ENCODE measurements around the gene TMEM41A.
A peak's percentile ranks its signal among the peaks of the same experiment; 100 is the strongest.

TMEM41A gene

GRCh38 chr3:185498503-185499396 is at the start of gene TMEM41A:
TSS of gene TMEM41A (minus strand) at chr3:185499035. CDS start at chr3:185498961, 74 bp downstream.
- Histone ChIP-seq H3K36me3 (peaks cover 25% of the 10 kb centered on the region), H3K4me1 (ENCODE audit: control insufficient read depth in 1 of 2, insufficient read depth in 1 of 2, low read depth in 1 of 2, low read length in 1 of 2) (peaks cover 12 to 17% of the 10 kb centered on the region in 2 experiments), H3K4me3 (ENCODE audit: low read depth in 1 of 2, low read length in 1 of 2) (peak within 1 kb of the TSS; percentile 70 to 83), H3K27me3 (peaks cover 7% of the 10 kb centered on the region), H3K9me3 (no peaks in the 10 kb centered on the region), H3K27ac (peak within 1 kb of the TSS; percentile 53)
- no peak for TF ChIP-seq CTCF (IDR thresholded peaks at IDR 0.05)

- TF ChIP-seq CTCF (IDR thresholded peaks at IDR 0.05), result no peak
- Histone ChIP-seq H3K9me3 (no peaks in the 10 kb centered on the region), H3K4me3 (ENCODE audit: low read depth in 1 of 2, low read length in 1 of 2) (no peak overlapping the region), H3K4me1 (ENCODE audit: control insufficient read depth in 1 of 2, insufficient read depth in 1 of 2, low read depth in 1 of 2, low read length in 1 of 2) (peaks cover 6 to 9% of the 10 kb centered on the region in 2 experiments), H3K36me3 (no peaks in the 10 kb centered on the region), H3K27ac (no peak overlapping the region), H3K27me3 (no peaks in the 10 kb centered on the region)
These were observed 41.9 kb upstream of the TMEM41A start for GRCh38 chr3:185540695-185541094.

GRCh38 chr3:185539934-185540333 is 41.1 kb upstream of the TMEM41A start:
- Histone ChIP-seq H3K9me3 (no peaks in the 10 kb centered on the region), H3K27ac (no peak overlapping the region), H3K4me1 (ENCODE audit: control insufficient read depth in 1 of 2, insufficient read depth in 1 of 2, low read depth in 1 of 2, low read length in 1 of 2) (peaks cover 6 to 9% of the 10 kb centered on the region in 2 experiments), H3K4me3 (ENCODE audit: low read depth in 1 of 2, low read length in 1 of 2) (no peak overlapping the region), H3K27me3 (no peaks in the 10 kb centered on the region), H3K36me3 (no peaks in the 10 kb centered on the region)
- no peak for TF ChIP-seq CTCF (IDR thresholded peaks at IDR 0.05)

- H3K9me3 ChIP-seq, result no peaks in the 10 kb centered on the region
- H3K36me3 ChIP-seq, result no peaks in the 10 kb centered on the region
- no peaks in the 10 kb centered on the region for H3K27me3 ChIP-seq
- TF ChIP-seq CTCF (IDR thresholded peaks at IDR 0.05), result no peak
- no peak overlapping the region for H3K27ac ChIP-seq
- H3K4me1 ChIP-seq (ENCODE audit: control insufficient read depth in 1 of 2, insufficient read depth in 1 of 2, low read depth in 1 of 2, low read length in 1 of 2), result peaks cover 6 to 9% of the 10 kb centered on the region in 2 experiments
- peak overlapping the region in 1 of 2 experiments; percentile 0 for H3K4me3 ChIP-seq (ENCODE audit: low read depth in 1 of 2, low read length in 1 of 2)
These were observed 38.6 kb upstream of the TMEM41A start for GRCh38 chr3:185537369-185537970.

GRCh38 chr3:185534511-185534910 is 35.7 kb upstream of the TMEM41A start:
- Histone ChIP-seq H3K27me3 (no peaks in the 10 kb centered on the region), H3K9me3 (no peaks in the 10 kb centered on the region), H3K36me3 (no peaks in the 10 kb centered on the region), H3K4me3 (ENCODE audit: low read depth in 1 of 2, low read length in 1 of 2) (no peak overlapping the region), H3K4me1 (ENCODE audit: control insufficient read depth in 1 of 2, insufficient read depth in 1 of 2, low read depth in 1 of 2, low read length in 1 of 2) (peaks cover 6 to 9% of the 10 kb centered on the region in 2 experiments), H3K27ac (no peak overlapping the region)
- no peak for TF ChIP-seq CTCF (IDR thresholded peaks at IDR 0.05)
